ENCODE data around the gene PRKG1. TPM values are rescaled to one million over a fixed set of nuclear protein-coding genes. Genes with fewer than 3 reads are reported as not detected.
"Not testable (repeated sequence)": the region's sequence is repeated elsewhere in the genome, so short reads cannot be mapped to it uniquely, and the experiment has no call there.

PRKG1 gene
- total RNA-seq, 1 donor from 2014 or later = 28.1 TPM

DNA sequence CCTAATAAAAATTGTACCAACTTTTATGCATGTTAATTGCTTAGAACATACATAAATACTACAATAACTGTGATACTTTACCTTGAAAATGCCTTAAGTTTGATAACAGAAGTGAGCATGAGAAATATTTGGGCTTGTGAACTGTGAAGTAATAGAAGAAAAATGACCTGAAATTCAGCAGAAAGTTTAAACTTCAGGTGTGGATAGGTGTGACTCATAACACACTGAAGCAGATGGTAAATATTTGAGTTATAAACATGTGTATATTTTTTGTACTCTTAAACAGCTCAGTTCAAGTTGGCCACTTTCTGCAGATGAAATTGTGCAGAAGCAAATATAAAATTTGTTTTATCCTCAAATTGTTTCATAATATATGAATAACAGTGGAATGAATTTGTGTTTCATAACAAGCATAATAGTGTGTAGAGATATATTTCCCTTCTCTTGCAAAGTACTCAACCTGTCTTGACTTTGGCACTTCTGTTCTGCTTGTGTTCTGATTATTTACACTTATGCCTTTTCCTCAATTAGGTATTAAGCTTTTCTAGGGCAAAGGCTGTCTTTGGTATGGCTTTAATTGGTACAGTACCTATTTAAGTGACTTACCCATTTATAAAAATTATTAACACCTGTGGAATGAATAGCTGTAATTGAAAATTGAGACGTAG, 122.4 kb downstream of the PRKG1 start:
- intact Hi-C loops (cut with DNase I) = no loop called here
- no peak for ATAC-seq
- no peak for DNase-seq (ENCODE audit: missing footprints)

DNA sequence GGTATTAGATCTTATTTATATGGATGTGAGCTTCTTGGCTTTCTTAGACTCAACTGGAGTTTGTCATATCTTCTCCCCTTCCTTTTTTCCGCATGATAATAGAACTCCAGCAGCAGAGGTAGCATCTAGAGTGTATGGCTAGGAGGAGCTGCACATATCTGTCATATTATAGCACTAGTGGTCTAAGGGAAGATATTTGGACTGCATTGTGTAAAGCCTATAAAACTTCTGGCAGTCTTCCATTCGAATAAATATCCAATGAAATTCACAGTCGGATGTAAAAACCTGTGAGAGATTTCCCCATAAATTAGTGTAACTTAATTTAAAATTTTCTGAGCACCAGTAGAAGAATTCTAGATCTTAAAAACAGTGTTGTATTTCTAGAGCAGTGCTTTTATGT, 123.9 kb downstream of the PRKG1 start:
- ATAC-seq = no peak
- intact Hi-C loops (cut with DNase I) = no loop called here
- DNase-seq (ENCODE audit: missing footprints) = no peak

GRCh38 chr10:51201947-51202346, 127.7 kb downstream of the PRKG1 start:
- ATAC-seq (peak; percentile 26), DNase-seq (ENCODE audit: missing footprints) (no peak)
- intact Hi-C loops (cut with DNase I) = no loop called here

GRCh38 chr10:51203359-51203758, 129.1 kb downstream of the PRKG1 start:
- no peak for DNase-seq (ENCODE audit: missing footprints)
- intact Hi-C loops (cut with DNase I) = no loop called here
- no peak for ATAC-seq

DNA sequence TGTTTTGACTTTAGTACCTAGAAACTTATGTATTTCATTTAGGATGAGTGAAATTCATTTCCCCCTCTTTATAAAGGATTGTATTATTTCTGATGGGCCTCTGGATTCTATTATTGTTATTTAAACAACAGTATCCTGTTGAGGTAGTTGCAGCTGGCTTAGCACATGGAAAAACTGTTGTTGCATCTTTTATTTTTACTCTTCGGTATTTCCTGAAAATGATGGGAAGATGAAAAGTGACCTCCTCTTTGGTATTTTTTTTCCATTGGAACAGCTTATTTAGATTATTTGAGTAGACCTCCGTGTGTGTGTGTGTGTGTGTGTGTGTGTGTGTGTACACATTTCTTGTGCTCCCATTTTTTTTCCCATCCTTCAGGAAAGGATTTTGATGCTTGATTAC, 129.8 kb downstream of the PRKG1 start:
- DNase-seq (ENCODE audit: missing footprints) (no peak), ATAC-seq (no peak)
- intact Hi-C loops (cut with DNase I) = no loop called here

- DNase-seq (ENCODE audit: missing footprints) (no peak), ATAC-seq (no peak)
- intact Hi-C loops (cut with DNase I) = no loop called here
These were observed 130.4 kb downstream of the PRKG1 start for GRCh38 chr10:51204701-51205100.

GRCh38 chr10:51206500-51206899, 132.2 kb downstream of the PRKG1 start:
- intact Hi-C loops (cut with DNase I) = no loop called here
- DNase-seq (ENCODE audit: missing footprints) = no peak
- no peak for ATAC-seq

DNA sequence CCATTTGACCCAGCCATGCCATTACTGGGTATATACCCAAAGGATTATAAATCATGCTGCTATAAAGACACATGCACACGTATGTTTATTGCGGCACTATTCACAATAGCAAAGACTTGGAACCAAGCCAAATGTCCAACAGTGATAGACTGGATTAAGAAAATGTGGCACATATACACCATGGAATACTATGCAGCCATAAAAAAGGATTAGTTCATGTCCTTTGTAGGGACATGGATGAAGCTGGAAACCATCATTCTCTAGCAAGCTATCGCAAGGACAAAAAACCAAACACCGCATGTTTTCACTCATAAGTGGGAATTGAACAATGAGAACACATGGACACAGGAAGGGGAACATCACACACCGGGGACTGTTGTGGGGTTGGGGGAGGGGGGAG, 138.7 kb downstream of the PRKG1 start:
- ATAC-seq; DNase-seq (ENCODE audit: missing footprints); intact Hi-C loops (cut with DNase I): not testable (repeated sequence)

- DNase-seq (ENCODE audit: missing footprints) (peak; percentile 58), ATAC-seq (peak; percentile 57)
- intact Hi-C loops (cut with DNase I) = no loop called here
These were observed 140.2 kb downstream of the PRKG1 start for GRCh38 chr10:51214207-51215196.

DNA sequence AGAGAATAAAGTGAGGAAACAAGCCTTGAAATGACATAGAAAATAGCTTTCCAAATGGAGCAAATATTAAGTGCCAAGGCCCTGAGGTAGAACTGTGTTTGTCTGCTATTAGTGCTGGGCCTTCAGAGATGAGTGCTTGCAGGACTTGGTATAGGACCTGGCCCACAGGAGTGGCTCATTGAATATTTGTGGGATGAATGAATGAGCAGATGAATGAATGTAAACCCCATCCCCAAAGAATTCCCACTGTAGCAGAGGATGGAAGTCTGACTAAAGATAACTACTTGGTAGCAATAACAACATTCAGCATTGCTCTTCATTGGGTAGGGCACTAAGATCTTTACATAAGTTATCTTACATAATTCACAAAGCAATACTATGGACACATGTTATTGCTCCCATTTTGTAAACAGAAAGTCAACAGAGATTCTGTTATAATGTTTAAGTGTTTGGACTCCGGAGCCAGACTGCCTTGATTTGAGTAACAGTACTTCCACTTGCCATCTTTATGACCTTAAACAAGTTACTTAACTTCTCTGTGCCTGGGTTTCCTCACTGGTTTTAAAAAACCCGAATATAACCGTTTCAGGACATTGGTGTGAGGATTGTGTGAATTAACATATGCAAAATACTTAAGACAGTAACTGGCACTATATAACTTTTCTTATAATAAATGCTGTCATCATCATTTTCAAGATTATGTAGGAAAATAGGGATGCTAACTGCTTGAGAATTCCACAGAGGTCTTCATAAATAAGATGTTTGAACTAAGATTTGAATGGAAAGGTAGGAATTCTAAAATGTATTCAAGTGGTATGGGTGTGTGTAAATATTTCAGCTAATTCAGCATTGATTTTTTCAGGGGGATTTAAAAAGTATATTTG, 141.9 kb downstream of the PRKG1 start:
- no peak for DNase-seq (ENCODE audit: missing footprints)
- intact Hi-C loops (cut with DNase I) = no loop called here

DNA sequence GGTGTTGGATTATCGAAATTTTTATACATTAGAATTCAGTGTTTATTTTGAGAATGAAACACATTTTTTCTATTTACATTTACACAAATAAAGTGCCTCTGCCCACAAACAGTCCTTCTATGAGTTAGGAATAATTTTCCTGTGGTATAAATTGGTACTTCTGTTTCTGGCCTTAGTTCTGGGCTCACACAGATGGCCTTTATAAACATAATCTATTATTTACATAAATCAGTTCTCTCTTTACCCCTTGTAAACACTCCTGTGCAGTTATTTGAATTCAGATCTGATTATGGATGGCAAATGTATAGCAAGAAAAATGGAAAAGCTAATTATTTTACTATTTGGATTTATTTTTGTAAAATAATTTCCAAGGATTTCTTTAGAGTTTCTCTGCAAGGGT, 143.2 kb downstream of the PRKG1 start:
- intact Hi-C loops (cut with DNase I) = no loop called here
- DNase-seq (ENCODE audit: missing footprints) = no peak
- no peak for ATAC-seq

More for the DNA sequence above, 141.9 kb downstream of the PRKG1 start:
- no peak for ATAC-seq

DNA sequence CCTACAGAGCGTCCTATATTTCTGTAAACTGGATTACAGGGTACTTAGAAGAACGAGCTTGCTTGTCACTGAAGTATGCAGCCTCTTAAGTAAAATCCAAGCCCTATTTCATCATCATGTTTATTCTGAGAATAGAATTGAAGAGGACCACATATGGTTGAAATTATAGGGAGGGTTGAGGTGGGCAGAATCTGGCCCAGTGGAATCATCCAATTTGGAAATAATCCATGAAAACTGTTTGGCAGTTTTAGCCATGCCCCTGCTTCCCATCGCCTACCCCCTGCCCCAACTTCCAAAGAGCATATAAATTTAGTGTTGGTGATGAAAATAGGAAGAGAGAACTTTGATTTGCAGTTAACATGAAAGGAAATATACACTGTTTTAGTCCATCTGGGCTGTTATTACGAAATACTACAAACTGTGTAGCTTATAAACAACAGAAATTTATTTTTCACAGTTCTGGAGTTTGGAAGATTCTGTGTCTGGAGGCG, 150.4 kb downstream of the PRKG1 start:
- no peak for ATAC-seq
- no peak for DNase-seq (ENCODE audit: missing footprints)
- intact Hi-C loops (cut with DNase I) = no loop called here

DNA sequence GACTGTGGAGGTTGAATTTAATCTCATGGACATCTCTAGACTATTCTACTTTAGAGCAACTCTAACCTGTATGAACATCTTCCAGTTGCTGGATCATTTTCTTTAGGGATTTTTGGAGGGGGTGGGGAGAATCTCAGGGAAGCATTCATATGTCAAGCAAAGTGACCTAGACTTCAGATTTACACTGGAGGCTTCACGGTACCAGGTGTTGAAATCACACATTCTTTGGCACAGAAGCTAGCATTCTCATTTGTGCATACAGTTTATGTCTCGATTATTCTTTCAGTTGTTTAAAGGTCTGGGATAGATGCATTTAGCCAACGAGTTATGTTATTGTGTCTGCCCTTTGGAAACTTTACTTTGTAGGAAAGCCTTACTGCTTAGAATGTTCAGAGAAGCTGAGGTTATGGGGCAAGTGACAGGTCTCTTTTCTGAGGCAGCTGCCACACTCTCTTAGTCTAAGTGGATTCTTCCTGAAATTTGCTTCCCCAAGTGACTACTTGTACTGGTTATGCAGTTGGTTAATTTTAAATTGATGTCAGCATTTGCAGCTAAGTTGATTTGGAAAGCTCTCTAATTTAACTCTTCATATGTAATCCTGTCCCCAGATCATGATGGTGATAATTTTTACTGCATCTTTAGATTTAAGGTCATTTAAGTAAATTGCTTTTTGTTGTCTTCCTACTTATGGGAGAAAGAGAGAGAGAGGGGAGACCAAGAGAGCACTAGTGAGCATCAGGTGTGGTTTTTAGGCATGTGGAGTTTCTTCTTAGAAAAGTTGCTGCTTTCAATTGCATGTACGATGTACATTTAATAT, 153.8 kb downstream of the PRKG1 start:
- DNase-seq (ENCODE audit: missing footprints) = no peak
- peak; percentile 54 for ATAC-seq
- intact Hi-C loops (cut with DNase I) = no loop called here

DNA sequence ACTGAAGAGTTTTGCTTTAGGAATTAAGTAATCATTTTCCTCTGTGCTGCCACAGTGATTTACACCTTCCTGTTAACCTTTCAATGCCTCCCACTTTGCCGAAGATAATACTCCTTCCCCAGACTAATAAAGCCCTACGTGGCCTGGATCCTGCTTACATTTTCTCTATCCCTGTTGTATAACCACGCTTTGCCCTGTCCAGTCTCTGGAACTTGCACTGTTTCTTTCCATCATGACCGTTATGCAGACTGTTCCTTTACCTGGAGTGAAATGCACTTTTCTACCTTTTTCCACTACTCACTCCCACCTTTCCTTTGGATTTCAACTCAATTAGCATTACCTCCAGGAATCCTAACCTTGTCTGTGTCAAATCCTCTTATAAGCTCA, 154.4 kb downstream of the PRKG1 start:
- DNase-seq (ENCODE audit: missing footprints) = no peak
- intact Hi-C loops (cut with DNase I) = no loop called here
- ATAC-seq = no peak

DNA sequence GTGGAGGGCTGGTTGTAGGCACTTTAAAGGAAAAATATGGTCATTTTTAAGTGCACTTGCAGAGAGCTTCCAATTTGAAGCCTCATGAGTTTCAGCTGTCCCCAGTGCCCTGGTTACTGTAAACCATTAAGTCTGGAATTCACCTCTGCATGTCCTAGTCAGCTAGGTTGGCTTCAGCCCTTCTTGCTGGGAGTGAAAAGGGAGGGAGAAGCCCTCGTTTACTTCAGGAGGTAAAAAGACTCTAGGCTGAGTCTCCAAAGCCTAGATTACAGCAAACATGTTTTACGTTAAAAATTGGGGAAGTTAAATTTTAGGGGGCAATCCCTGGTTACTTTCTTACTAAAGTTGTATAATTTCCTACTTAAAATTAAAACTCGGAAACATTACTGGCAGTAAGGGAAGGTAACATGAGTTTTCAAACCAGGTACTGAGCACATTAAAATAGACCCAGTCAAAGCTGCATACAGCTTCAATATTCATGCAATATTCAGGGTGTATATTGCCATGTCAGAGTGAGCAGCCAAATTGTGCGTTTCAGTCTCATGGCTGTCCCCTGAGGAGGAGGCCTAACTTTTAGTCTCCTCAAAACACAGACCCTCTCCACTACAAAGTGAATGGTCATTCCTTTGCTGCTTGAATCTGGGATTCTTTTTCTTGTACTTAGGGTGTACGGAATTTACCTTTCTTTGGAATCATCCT, 156.7 kb downstream of the PRKG1 start:
- DNase-seq (ENCODE audit: missing footprints) (no peak), ATAC-seq (peak; percentile 75)
- intact Hi-C loops (cut with DNase I) = loop anchor here (5.0 to 10.0 kb wide), 3 partner anchors 139 to 194 kb away; no protein-coding TSS in a partner anchor

GRCh38 chr10:51231754-51232153, 157.5 kb downstream of the PRKG1 start:
- no peak for ATAC-seq
- intact Hi-C loops (cut with DNase I) = loop anchor here (5.0 to 10.0 kb wide), 3 partner anchors 139 to 193 kb away; no protein-coding TSS in a partner anchor
- DNase-seq (ENCODE audit: missing footprints) = no peak

DNA sequence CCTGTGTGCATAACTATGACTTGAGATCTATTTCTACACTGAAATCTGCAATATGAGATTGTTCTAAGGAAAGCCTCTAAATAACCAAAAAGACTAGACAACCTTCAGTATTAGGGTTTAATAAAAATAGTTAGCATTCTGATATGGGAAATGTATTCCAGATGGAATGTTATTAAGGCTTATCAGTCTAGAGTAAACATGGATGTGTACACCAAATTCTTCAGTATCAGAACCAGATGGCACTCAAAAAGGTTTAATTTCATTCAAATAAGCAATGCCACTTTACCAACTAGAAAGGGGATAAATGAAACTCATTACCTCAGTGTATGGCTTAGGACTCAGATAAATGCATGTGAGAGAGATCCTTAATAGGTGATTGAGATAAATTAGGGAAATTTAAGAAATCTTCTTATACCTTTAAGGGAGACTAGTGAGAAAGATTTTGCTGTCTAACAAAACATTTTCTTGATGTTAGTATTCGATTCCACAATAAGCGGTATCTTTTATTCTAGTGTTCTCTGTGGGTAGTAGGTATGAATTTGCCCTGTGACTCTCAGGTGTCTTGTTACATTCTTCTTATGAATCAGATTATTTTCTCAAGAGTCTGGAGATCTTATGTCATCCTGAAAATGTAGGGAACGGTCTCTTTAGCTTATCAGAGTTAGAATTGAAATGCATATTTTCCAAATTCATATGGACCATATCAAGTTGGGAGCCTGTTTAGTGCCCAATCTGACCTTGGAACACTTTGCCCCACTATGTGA, 159.2 kb downstream of the PRKG1 start:
- DNase-seq (ENCODE audit: missing footprints) = no peak
- intact Hi-C loops (cut with DNase I) = loop anchor here (5.0 to 10.0 kb wide), 3 partner anchors 141 to 191 kb away; no protein-coding TSS in a partner anchor

More for the DNA sequence above, 159.2 kb downstream of the PRKG1 start:
- no peak for ATAC-seq
